K562 (cell line): Measurements from ENCODE around the gene IRF4. TPM values are rescaled to one million over a fixed set of nuclear protein-coding genes. Genes with fewer than 3 reads are reported as not detected.
A peak's percentile ranks its signal among the peaks of the same experiment; 100 is the strongest.

ENCODE experiments used
- ATAC-seq: fragments of 200-7000 bp; cut with Tn5 transposase; 3 replicates; pipeline ENCODE4 v1.9.1; 2020; ENCODE audit warnings: moderate library complexity
- BruUV-seq: library from RNA; stranded (reverse); fragments of 400-500 nt; replicated peaks from 2 replicates; lab custom pipeline; 2021; lab: Mats Ljungman, UMichigan
- CTCF ChIA-PET: fragments of 300-600 bp; formaldehyde crosslinking; extraction: SDS; loops from one replicate; lab custom pipeline; 2021; ENCODE audit warnings: low intra/inter-chr PET ratio; lab: Yijun Ruan, JAX
- POLR2A ChIA-PET: fragments of 300-600, 350-650 bp; sonication (Branson Sonifier 250); formaldehyde crosslinking; extraction: SDS; loops from one replicate; lab custom pipeline; 2021; ENCODE audit warnings: antibody characterized with exemption, inconsistent platforms; lab: Yijun Ruan, JAX
- DNase-seq, 4 experiments: peaks; one replicate each; pipeline versions ENCODE4 v3.0.0 to v3.0.0-alpha.2; 2011 to 2018; ENCODE audit warnings: low spot score in 3 of 4, mixed read lengths in 3 of 4; ENCODE audit errors: extremely low read depth in 1 of 4
- FAIRE-seq: peaks from 2 replicates; lab custom pipeline; 2011; peaks lifted over from hg19 to GRCh38; lab: Jason Lieb, UNC
- H2AFZ ChIP-seq: 2 replicates; pipeline ENCODE4 v1.6.0; 2011; ENCODE audit warnings: low read depth, low read length, control low read depth, inconsistent platforms
- H3K27ac ChIP-seq: fragments of 200-600 bp; 3 replicates; pipeline ENCODE4 v1.8.0; 2011; ENCODE audit warnings: low read depth, mild to moderate bottlenecking, control low read depth, inconsistent platforms, low read length, moderate library complexity, mixed read lengths; ENCODE audit errors: extremely low read depth
- H3K27me3 ChIP-seq, 2 experiments: fragments of 300-600 bp in 1 of 2; 2 replicates in 1 of 2; 3 replicates in 1 of 2; pipeline versions ENCODE4 v1.6.0 to v1.8.0; 2011; ENCODE audit warnings: inconsistent platforms in 2 of 2, low read length in 2 of 2, mild to moderate bottlenecking in 1 of 2, mixed read lengths in 1 of 2, moderate library complexity in 1 of 2; ENCODE audit not compliant: control insufficient read depth in 2 of 2, insufficient read depth in 2 of 2
- H3K36me3 ChIP-seq: fragments of 300-600 bp; 3 replicates; pipeline ENCODE4 v1.8.0; 2011; ENCODE audit warnings: mild to moderate bottlenecking, low read length, inconsistent platforms; ENCODE audit not compliant: control insufficient read depth, insufficient read depth
- H3K4me1 ChIP-seq, 2 experiments: fragments of 200-600 bp in 1 of 2; replicated peaks in 1 of 2; 2 replicates in 1 of 2; 3 replicates in 1 of 2; pipeline versions ENCODE4 v1.5.1 to v1.8.0; 2011; ENCODE audit warnings: inconsistent platforms in 2 of 2, low read length in 2 of 2, mild to moderate bottlenecking in 1 of 2, mixed read lengths in 1 of 2, moderate library complexity in 1 of 2; ENCODE audit not compliant: control insufficient read depth in 2 of 2, insufficient read depth in 2 of 2
- H3K4me2 ChIP-seq: 2 replicates; pipeline ENCODE4 v1.6.1; 2011; ENCODE audit warnings: low read length, control low read depth, inconsistent platforms, mixed read lengths; ENCODE audit not compliant: insufficient read depth
- H3K4me3 ChIP-seq: fragments of 200-600 bp; sonication (generic), shearing (Covaris generic); 2 replicates; pipeline ENCODE4 v1.5.1; 2016; ENCODE audit warnings: control low read depth, inconsistent platforms
- H3K79me2 ChIP-seq: fragments of 200-600 bp; 3 replicates; pipeline ENCODE4 v1.8.0; 2011; ENCODE audit warnings: low read length, inconsistent platforms; ENCODE audit not compliant: control insufficient read depth, insufficient read depth
- H3K9ac ChIP-seq, 2 experiments: 2 replicates each; pipeline versions ENCODE4 v1.6.0 to v1.6.1; 2011; ENCODE audit warnings: low read depth in 2 of 2, low read length in 2 of 2, control low read depth in 1 of 2, inconsistent platforms in 1 of 2, mild to moderate bottlenecking in 1 of 2, mixed read lengths in 1 of 2; ENCODE audit not compliant: insufficient read depth in 1 of 2
- H3K9me1 ChIP-seq: one replicate; pipeline ENCODE4 v1.6.0; 2011; ENCODE audit warnings: inconsistent platforms, mild to moderate bottlenecking, low read length, moderate library complexity; ENCODE audit not compliant: control insufficient read depth, insufficient read depth
- H3K9me3 ChIP-seq: replicated peaks from 2 replicates; pipeline ENCODE4 v1.5.1; 2011; ENCODE audit warnings: low read depth, low read length, inconsistent platforms; ENCODE audit not compliant: control insufficient read depth, insufficient read depth
- H4K20me1 ChIP-seq: replicated peaks from 2 replicates; pipeline ENCODE4 v1.6.1; 2011; ENCODE audit warnings: low read length, inconsistent platforms, mixed read lengths; ENCODE audit not compliant: control insufficient read depth, insufficient read depth
- DDX20 ChIP-seq: fragments of 450-650 bp; IDR thresholded peaks from 2 replicates; pipeline ENCODE4 v1.6.1; 2016; ENCODE audit warnings: missing genetic modification characterization, low read depth, mild to moderate bottlenecking, missing compliant biosample characterization, moderate library complexity
- GTF2E2 ChIP-seq: fragments of 200-800 bp; sonication (Bioruptor generic); IDR thresholded peaks from 2 replicates; pipeline ENCODE4 v1.6.1; 2016; ENCODE audit warnings: missing genetic modification characterization, missing compliant biosample characterization
- ZC3H8 ChIP-seq: fragments of 450-650 bp; IDR thresholded peaks from 2 replicates; pipeline ENCODE4 v1.6.1; 2017
- ZNF766 ChIP-seq: fragments of 200-800 bp; sonication (Bioruptor generic); conservative IDR thresholded peaks from 2 replicates; pipeline ENCODE4 v1.6.1; 2016; ENCODE audit warnings: missing genetic modification characterization, missing compliant biosample characterization
- WGBS: fragments of 100-300 bp; shearing (Covaris generic); methylation state at CpG from one replicate; pipeline ENCODE4 v1.1.6; 2016; ENCODE audit warnings: low coverage, mixed read lengths; ENCODE audit not compliant: insufficient coverage; ENCODE audit errors: missing lambda C conversion rate; 5-methylcytosine and 5-hydroxymethylcytosine counted together
- in situ Hi-C: fragments of 300-500 bp; cut with MboI; formaldehyde crosslinking; loops from 4 replicates; pipeline ENCODE4 v1.15.0; 2018; ENCODE audit warnings: inconsistent platforms, mixed read lengths
- intact Hi-C: fragments of 100-400 bp; cut with micrococcal nuclease; formaldehyde crosslinking; loops from 2 replicates; pipeline ENCODE4 v1.14.2; 2022
- polyA plus RNA-seq, 8 experiments: library from polyadenylated mRNA; depleted of rRNA in 4 of 8; stranded (reverse) in 5 of 8; unstranded in 3 of 8; fragments of >200 nt; fragmentation: Nextera tagmentation in 2 of 8; fragmentation: Illumina TruSeq in 1 of 8; extraction: Ambion mirVana in 2 of 8; extraction: Trizol in 1 of 8; gene quantifications; 2 replicates each; pipeline versions ENCODE4 v1.2.1 to v1.2.3, GENCODE V29; 2011 to 2014; ENCODE audit warnings: inconsistent platforms in 1 of 8, missing spikeins in 1 of 8
- total RNA-seq, 7 experiments: library from RNA; depleted of rRNA in 6 of 7; stranded (reverse); fragments of >200 nt in 6 of 7; fragmentation: Illumina TruSeq in 2 of 7; extraction: Trizol in 2 of 7; gene quantifications; 2 replicates each; pipeline versions ENCODE4 v1.2.1 to v1.2.3, GENCODE V29; 2011 to 2021; ENCODE audit warnings: low replicate concordance in 1 of 7
- TF ChIP-seq, protein P1 (sequence below): sonication (generic); formaldehyde crosslinking; IDR thresholded peaks from 2 replicates; pipeline ENCODE4 v1.8.0; 2022; ENCODE audit warnings: mild to moderate bottlenecking, missing genetic modification reagents
- TF ChIP-seq, protein P2 (sequence below): fragments of 450-650 bp; IDR thresholded peaks from 2 replicates; pipeline ENCODE4 v1.6.1; 2016; ENCODE audit warnings: low read depth, mild to moderate bottlenecking, moderate library complexity

The IRF4 gene
- total and polyA plus RNA-seq, 9 of the 15 experiments (the other 6 are each of a cell fraction or from before 2014, with no cell fraction given), result 0.05 to 0.33 (median 0.09) TPM; not detected in 6

GRCh38 chr6:423799-424345, 32.3 kb downstream of the IRF4 start (continued):
- TF ChIP-seq, protein P1, sequence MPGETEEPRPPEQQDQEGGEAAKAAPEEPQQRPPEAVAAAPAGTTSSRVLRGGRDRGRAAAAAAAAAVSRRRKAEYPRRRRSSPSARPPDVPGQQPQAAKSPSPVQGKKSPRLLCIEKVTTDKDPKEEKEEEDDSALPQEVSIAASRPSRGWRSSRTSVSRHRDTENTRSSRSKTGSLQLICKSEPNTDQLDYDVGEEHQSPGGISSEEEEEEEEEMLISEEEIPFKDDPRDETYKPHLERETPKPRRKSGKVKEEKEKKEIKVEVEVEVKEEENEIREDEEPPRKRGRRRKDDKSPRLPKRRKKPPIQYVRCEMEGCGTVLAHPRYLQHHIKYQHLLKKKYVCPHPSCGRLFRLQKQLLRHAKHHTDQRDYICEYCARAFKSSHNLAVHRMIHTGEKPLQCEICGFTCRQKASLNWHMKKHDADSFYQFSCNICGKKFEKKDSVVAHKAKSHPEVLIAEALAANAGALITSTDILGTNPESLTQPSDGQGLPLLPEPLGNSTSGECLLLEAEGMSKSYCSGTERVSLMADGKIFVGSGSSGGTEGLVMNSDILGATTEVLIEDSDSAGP (CRISPR knock-in tag), result no peak

DNA sequence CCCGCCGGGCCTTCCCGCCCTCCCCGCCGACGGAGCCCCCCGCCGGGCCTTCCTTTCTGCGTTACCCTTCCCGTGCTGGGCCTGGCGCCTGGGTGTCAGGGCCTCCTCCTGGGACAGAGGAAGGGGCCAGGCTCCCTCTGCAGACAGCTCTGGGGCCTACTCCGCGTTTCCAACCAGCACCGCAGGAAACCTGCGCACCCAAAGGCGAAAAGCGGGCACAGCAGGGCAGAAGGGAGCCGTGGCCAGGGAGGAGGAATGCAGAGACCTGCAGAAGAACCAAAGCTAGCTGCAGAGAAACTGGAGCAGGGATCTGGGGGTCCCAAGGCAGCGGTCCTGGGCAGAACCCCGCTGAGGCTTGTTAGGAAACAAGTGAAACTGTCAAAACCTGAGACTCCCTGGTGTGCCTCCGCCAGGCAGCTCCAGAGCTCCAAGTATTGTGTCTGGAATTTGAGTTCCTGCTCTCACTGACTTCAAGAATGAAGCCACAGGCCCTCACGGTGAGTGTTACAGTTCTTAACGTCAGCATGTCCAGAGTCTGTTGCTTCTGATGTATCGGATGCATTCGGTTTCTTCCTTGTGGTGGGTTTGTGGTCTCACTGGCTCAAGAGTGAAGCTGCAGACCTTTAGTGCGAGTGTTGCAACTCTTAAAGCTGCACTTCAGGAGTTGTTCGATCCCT, 33.3 kb downstream of the IRF4 start:
- ATAC-seq, result no peak
- intact Hi-C loops, result no loop called here
- ChIA-PET CTCF (no interaction called here), POLR2A (interaction anchor here (0.8 kb wide), 1 partner anchor 357 kb away, joined by 3 read pairs; no protein-coding TSS in a partner anchor)
- no peak for DNase-seq
- H3K79me2 ChIP-seq, result no peaks in the 10 kb centered on the region
- no peak for FAIRE-seq
- H3K36me3 ChIP-seq, result no peaks in the 10 kb centered on the region
- peaks cover 2 to 3% of the 10 kb centered on the region in 2 experiments; a peak in 2 of 5 replicates for H3K4me1 ChIP-seq
- no peaks in the 10 kb centered on the region for H4K20me1 ChIP-seq
- no TSS peak for BruUV-seq
- H3K9me3 ChIP-seq, result peaks cover 9% of the 10 kb centered on the region
- H2AFZ ChIP-seq, result peak overlapping the region; percentile 72
- no peak overlapping the region; the same call in 1 of the 2 replicates for H3K4me2 ChIP-seq
- H3K9me1 ChIP-seq, result no peaks in the 10 kb centered on the region
- 30% methylated on average over 18 of the region's 27 CpGs for WGBS
- peaks cover 5 to 28% of the 10 kb centered on the region in 2 experiments; a peak in 3 of 5 replicates for H3K27me3 ChIP-seq
- in situ Hi-C loops, result no loop called here
- no peak overlapping the region for H3K9ac ChIP-seq
- no peak overlapping the region for H3K4me3 ChIP-seq
- no peak overlapping the region for H3K27ac ChIP-seq
- TF ChIP-seq ZNF766 (CRISPR knock-in tag) (no peak), DDX20 (no peak), GTF2E2 (no peak), ZC3H8 (no peak)
- TF ChIP-seq, protein P2, sequence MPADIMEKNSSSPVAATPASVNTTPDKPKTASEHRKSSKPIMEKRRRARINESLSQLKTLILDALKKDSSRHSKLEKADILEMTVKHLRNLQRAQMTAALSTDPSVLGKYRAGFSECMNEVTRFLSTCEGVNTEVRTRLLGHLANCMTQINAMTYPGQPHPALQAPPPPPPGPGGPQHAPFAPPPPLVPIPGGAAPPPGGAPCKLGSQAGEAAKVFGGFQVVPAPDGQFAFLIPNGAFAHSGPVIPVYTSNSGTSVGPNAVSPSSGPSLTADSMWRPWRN, result no peak
